Neural progenitor cell (in vitro differentiated cells): Measurements from ENCODE around the gene TMEM63B.

ENCODE experiments used
- EZH2 ChIP-seq: fragments of 200-600 bp; sonication (generic); IDR thresholded peaks from 2 replicates; pipeline ENCODE4 v1.6.1; 2017; ENCODE audit warnings: antibody characterized with exemption, mild to moderate bottlenecking, moderate library complexity
- TF ChIP-seq, protein P1 (sequence below): fragments of 200-600 bp; sonication (generic); IDR thresholded peaks from 2 replicates; pipeline ENCODE4 v1.5.1; 2017; ENCODE audit warnings: antibody characterized with exemption, mild to moderate bottlenecking

- no peak for TF ChIP-seq EZH2
- TF ChIP-seq, protein P1, sequence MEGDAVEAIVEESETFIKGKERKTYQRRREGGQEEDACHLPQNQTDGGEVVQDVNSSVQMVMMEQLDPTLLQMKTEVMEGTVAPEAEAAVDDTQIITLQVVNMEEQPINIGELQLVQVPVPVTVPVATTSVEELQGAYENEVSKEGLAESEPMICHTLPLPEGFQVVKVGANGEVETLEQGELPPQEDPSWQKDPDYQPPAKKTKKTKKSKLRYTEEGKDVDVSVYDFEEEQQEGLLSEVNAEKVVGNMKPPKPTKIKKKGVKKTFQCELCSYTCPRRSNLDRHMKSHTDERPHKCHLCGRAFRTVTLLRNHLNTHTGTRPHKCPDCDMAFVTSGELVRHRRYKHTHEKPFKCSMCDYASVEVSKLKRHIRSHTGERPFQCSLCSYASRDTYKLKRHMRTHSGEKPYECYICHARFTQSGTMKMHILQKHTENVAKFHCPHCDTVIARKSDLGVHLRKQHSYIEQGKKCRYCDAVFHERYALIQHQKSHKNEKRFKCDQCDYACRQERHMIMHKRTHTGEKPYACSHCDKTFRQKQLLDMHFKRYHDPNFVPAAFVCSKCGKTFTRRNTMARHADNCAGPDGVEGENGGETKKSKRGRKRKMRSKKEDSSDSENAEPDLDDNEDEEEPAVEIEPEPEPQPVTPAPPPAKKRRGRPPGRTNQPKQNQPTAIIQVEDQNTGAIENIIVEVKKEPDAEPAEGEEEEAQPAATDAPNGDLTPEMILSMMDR: no peak
Observed at GRCh38 chr6:44152109-44152461, 24.7 kb downstream of the TMEM63B start.
